Measurements from ENCODE around the gene MSANTD2. TPM values are rescaled to one million over a fixed set of nuclear protein-coding genes. Genes with fewer than 3 reads are reported as not detected.
A peak's percentile ranks its signal among the peaks of the same experiment; 100 is the strongest.

The MSANTD2 gene
- total and polyA plus RNA-seq, 9 of the 15 experiments (the other 6 are each of a cell fraction or from before 2014, with no cell fraction given) = 1.3 to 9.9 (median 5.3) TPM

DNA sequence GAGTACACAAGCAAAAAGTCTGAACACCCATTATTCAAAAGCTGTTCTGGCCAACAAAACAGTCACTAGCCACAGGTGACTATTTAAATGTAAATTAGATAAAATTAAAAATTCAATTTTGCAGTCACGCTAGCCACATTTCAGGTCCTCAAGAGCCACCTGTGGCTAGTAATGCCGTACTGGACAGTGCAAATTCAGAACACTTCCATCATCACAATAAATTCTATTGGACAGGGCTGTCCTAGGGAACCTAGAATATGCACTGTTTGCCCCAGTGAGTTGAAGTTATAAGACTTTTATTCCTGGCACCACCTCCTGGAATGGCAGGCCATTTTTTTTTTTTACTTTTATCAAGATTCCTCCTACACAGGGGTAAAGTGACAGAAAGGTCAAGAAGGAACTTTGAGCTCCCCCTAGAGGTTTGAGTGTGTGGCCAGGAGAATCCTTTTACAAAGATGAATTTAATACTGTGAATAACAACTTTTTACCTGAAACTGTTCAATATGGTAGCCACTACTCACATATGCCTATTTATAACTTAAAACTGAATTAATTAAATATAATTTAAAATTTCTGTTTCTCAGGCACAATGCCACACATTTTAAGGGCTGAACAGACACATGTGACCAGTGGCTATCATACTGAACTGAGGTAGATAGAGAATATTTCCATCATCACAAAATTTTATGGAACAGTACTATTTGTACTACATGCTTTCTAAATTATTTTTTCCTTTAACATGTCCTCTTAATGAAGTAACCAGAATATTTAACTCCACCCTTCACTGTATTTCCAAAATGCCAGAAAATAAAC lies 6.5 kb downstream of the MSANTD2 start (continued):
- TF ChIP-seq HDAC1 (IDR thresholded peaks at IDR 0.05) = no peak
- no peak for TF ChIP-seq HDAC2 (IDR thresholded peaks at IDR 0.05)
- TF ChIP-seq HLTF (IDR thresholded peaks at IDR 0.05) = no peak
- TF ChIP-seq ZNF384 (IDR thresholded peaks at IDR 0.05; ENCODE audit: low read depth, low read length) = peak; percentile 95
- no peak for TF ChIP-seq ZNF408 (CRISPR knock-in tag; IDR thresholded peaks at IDR 0.05; ENCODE audit: low read depth)
- no peak for TF ChIP-seq MYBL2 (IDR thresholded peaks at IDR 0.05; ENCODE audit: low read depth)
- TF ChIP-seq MYBL2 (CRISPR knock-in tag; IDR thresholded peaks at IDR 0.05; ENCODE audit: borderline replicate concordance) = no peak
- TF ChIP-seq KLF16 (IDR thresholded peaks at IDR 0.05) = 0 out of 2 replicates have a peak, but pooled peaks have one; percentile 26
- TF ChIP-seq JUND (IDR thresholded peaks at IDR 0.05; ENCODE audit: borderline replicate concordance, low read depth, low read length) = no peak
- TF ChIP-seq JUND (tag; IDR thresholded peaks at IDR 0.05; ENCODE audit: borderline replicate concordance, low read depth, low read length) = no peak
- TF ChIP-seq NR2C2 (CRISPR knock-in tag; IDR thresholded peaks at IDR 0.05) = no peak
- TF ChIP-seq NR2C2 (tag; IDR thresholded peaks at IDR 0.05) = 0 out of 2 replicates have a peak, but pooled peaks have one; percentile 30
- TF ChIP-seq, protein P1, sequence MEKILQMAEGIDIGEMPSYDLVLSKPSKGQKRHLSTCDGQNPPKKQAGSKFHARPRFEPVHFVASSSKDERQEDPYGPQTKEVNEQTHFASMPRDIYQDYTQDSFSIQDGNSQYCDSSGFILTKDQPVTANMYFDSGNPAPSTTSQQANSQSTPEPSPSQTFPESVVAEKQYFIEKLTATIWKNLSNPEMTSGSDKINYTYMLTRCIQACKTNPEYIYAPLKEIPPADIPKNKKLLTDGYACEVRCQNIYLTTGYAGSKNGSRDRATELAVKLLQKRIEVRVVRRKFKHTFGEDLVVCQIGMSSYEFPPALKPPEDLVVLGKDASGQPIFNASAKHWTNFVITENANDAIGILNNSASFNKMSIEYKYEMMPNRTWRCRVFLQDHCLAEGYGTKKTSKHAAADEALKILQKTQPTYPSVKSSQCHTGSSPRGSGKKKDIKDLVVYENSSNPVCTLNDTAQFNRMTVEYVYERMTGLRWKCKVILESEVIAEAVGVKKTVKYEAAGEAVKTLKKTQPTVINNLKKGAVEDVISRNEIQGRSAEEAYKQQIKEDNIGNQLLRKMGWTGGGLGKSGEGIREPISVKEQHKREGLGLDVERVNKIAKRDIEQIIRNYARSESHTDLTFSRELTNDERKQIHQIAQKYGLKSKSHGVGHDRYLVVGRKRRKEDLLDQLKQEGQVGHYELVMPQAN (IDR thresholded peaks at IDR 0.05; ENCODE audit: borderline replicate concordance) = no peak
- TF ChIP-seq SOX6 (IDR thresholded peaks at IDR 0.05) = no peak
- TF ChIP-seq, protein P2, sequence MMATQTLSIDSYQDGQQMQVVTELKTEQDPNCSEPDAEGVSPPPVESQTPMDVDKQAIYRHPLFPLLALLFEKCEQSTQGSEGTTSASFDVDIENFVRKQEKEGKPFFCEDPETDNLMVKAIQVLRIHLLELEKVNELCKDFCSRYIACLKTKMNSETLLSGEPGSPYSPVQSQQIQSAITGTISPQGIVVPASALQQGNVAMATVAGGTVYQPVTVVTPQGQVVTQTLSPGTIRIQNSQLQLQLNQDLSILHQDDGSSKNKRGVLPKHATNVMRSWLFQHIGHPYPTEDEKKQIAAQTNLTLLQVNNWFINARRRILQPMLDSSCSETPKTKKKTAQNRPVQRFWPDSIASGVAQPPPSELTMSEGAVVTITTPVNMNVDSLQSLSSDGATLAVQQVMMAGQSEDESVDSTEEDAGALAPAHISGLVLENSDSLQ (IDR thresholded peaks at IDR 0.05) = 0 out of 2 replicates have a peak, but pooled peaks have one; percentile 36
- no peak for TF ChIP-seq HDAC8 (tag; IDR thresholded peaks at IDR 0.05)
- TF ChIP-seq SREBF1 (IDR thresholded peaks at IDR 0.05; ENCODE audit: borderline replicate concordance, low read depth, low read length) = no peak
- no peak for TF ChIP-seq RBBP5 (IDR thresholded peaks at IDR 0.05; ENCODE audit: borderline replicate concordance, insufficient read depth, low read length, poor library complexity, severe bottlenecking)
- TF ChIP-seq, protein P3, sequence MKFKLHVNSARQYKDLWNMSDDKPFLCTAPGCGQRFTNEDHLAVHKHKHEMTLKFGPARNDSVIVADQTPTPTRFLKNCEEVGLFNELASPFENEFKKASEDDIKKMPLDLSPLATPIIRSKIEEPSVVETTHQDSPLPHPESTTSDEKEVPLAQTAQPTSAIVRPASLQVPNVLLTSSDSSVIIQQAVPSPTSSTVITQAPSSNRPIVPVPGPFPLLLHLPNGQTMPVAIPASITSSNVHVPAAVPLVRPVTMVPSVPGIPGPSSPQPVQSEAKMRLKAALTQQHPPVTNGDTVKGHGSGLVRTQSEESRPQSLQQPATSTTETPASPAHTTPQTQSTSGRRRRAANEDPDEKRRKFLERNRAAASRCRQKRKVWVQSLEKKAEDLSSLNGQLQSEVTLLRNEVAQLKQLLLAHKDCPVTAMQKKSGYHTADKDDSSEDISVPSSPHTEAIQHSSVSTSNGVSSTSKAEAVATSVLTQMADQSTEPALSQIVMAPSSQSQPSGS (CRISPR knock-in tag; IDR thresholded peaks at IDR 0.05) = no peak
- TF ChIP-seq SETDB1 (IDR thresholded peaks at IDR 0.05; ENCODE audit: low read length) = no peak
- no peak for TF ChIP-seq PTBP1 (IDR thresholded peaks at IDR 0.05; ENCODE audit: low read depth, low read length)
- TF ChIP-seq, protein P4, sequence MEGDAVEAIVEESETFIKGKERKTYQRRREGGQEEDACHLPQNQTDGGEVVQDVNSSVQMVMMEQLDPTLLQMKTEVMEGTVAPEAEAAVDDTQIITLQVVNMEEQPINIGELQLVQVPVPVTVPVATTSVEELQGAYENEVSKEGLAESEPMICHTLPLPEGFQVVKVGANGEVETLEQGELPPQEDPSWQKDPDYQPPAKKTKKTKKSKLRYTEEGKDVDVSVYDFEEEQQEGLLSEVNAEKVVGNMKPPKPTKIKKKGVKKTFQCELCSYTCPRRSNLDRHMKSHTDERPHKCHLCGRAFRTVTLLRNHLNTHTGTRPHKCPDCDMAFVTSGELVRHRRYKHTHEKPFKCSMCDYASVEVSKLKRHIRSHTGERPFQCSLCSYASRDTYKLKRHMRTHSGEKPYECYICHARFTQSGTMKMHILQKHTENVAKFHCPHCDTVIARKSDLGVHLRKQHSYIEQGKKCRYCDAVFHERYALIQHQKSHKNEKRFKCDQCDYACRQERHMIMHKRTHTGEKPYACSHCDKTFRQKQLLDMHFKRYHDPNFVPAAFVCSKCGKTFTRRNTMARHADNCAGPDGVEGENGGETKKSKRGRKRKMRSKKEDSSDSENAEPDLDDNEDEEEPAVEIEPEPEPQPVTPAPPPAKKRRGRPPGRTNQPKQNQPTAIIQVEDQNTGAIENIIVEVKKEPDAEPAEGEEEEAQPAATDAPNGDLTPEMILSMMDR (IDR thresholded peaks at IDR 0.05 in 2 of 3, conservative IDR thresholded peaks at IDR 0.05 in 1 of 3; ENCODE audit: insufficient read depth in 2 of 3, low read depth in 1 of 3, low read length in 3 of 3) = peak; percentile 59 to 86 (median 72); a peak in 5 of 6 replicates
- no peak for TF ChIP-seq OTX1 (CRISPR knock-in tag; IDR thresholded peaks at IDR 0.05)
